ENCODE measurements around the gene TMEM175.
A peak's percentile ranks its signal among the peaks of the same experiment; 100 is the strongest.

TMEM175 gene

GRCh38 chr4:1001561-1002130, 69.4 kb downstream of the TMEM175 start:
- no peak overlapping the region for H3K9ac ChIP-seq
- peaks cover 36% of the 10 kb centered on the region for H3K4me1 ChIP-seq
- peaks cover 80% of the 10 kb centered on the region for H4K20me1 ChIP-seq
- no peak overlapping the region for H3K4me3 ChIP-seq
- peaks cover 99% of the 10 kb centered on the region for H3K27me3 ChIP-seq
- peaks cover 18% of the 10 kb centered on the region; the same call in 1 of the 2 replicates for H3K9me3 ChIP-seq
- no peaks in the 10 kb centered on the region for H3K36me3 ChIP-seq
- H3K27ac ChIP-seq: no peak overlapping the region
- H3K4me2 ChIP-seq: no peak overlapping the region
- no peak for TF ChIP-seq Cebpa-rat (IDR thresholded peaks at IDR 0.05)

DNA sequence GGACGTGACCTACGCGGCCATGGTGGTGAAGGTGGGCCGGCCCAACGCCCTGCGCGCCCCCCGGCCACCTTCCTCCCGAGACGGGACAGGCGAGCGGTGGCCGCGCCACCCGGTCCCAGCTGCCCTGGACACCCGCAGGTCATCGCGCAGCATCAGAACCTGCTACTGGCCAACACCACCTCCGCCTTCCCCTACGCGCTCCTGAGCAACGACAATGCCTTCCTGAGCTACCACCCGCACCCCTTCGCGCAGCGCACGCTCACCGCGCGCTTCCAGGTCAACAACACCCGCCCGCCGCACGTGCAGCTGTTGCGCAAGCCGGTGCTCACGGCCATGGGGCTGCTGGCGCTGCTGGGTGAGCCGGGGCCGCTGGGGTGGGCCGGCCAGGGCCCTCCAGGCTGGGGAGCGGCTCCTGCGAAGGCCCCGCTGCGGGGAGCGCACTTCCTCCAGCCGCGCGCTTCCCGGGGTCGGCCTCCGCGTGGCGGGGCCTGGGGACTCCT, 69.9 kb downstream of the TMEM175 start:
- Histone ChIP-seq H3K27me3 (peaks cover 99% of the 10 kb centered on the region), H3K9me3 (peaks cover 23% of the 10 kb centered on the region; the same call in 1 of the 2 replicates), H3K27ac (no peak overlapping the region), H3K4me1 (peaks cover 36% of the 10 kb centered on the region), H3K4me2 (no peak overlapping the region), H3K36me3 (no peaks in the 10 kb centered on the region), H4K20me1 (peaks cover 76% of the 10 kb centered on the region), H3K9ac (no peak overlapping the region), H3K4me3 (no peak overlapping the region)
- peak; percentile 68 for TF ChIP-seq Cebpa-rat (IDR thresholded peaks at IDR 0.05)

GRCh38 chr4:1002631-1003251, 70.5 kb downstream of the TMEM175 start:
- H3K4me3 ChIP-seq: no peak overlapping the region
- H4K20me1 ChIP-seq: peaks cover 70% of the 10 kb centered on the region
- H3K27ac ChIP-seq: no peak overlapping the region
- H3K9ac ChIP-seq: no peak overlapping the region
- H3K9me3 ChIP-seq: peaks cover 23% of the 10 kb centered on the region; the same call in 1 of the 2 replicates
- H3K4me2 ChIP-seq: no peak overlapping the region
- H3K4me1 ChIP-seq: peaks cover 31% of the 10 kb centered on the region
- TF ChIP-seq Cebpa-rat (IDR thresholded peaks at IDR 0.05): no peak
- H3K36me3 ChIP-seq: no peaks in the 10 kb centered on the region
- peaks cover 99% of the 10 kb centered on the region for H3K27me3 ChIP-seq

DNA sequence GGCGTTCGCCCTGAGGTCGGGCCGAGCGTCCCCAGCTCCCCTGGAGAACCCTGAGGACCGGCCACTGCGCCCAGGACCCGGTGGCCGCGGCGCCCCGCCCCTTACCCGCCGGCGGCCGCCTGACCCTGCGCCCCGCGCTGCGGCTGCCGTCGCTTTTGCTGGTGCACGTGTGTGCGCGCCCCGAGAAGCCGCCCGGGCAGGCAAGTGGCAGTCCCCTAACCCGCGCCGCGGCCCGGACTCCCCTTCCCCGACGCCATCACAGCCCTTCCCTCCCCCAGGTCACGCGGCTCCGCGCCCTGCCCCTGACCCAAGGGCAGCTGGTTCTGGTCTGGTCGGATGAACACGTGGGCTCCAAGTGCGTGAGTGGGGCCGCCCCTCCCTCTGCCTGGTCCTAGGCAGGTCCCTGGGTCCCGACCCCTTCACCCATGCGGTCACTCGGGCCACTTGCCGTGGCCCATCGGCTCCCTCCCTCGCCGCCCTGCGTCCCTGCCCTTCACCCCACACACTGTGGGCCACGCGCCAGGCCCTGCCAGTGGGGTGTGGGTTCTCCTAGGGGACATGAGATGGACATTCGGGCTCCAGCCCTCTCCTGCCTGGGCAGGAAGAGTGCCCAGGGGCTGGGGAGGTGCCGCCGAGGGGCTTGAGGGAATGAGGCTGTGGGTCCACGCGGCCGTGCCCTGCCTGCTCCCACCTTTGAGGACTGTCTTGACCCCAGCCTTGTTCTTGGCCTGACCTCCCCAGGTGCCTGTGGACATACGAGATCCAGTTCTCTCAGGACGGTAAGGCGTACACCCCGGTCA, 71.2 kb downstream of the TMEM175 start:
- TF ChIP-seq Cebpa-rat (IDR thresholded peaks at IDR 0.05): no peak
- no peak overlapping the region for H3K9ac ChIP-seq
- H3K4me3 ChIP-seq: no peak overlapping the region
- H3K27ac ChIP-seq: no peak overlapping the region
- H3K4me2 ChIP-seq: no peak overlapping the region
- peaks cover 27% of the 10 kb centered on the region for H3K4me1 ChIP-seq
- H3K9me3 ChIP-seq: peaks cover 23% of the 10 kb centered on the region; the same call in 1 of the 2 replicates
- H3K27me3 ChIP-seq: peaks cover 99% of the 10 kb centered on the region
- no peaks in the 10 kb centered on the region for H3K36me3 ChIP-seq
- peaks cover 63% of the 10 kb centered on the region for H4K20me1 ChIP-seq

DNA sequence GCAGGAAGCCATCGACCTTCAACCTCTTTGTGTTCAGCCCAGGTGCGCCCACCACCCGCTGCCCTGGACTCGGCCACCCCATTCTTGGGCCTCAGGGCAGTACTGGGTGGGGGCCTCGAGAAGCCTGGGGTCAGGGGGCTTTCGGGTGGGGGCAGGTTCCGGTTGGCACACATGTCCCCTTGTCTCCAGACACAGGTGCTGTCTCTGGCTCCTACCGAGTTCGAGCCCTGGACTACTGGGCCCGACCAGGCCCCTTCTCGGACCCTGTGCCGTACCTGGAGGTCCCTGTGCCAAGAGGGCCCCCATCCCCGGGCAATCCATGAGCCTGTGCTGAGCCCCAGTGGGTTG, 71.8 kb downstream of the TMEM175 start:
- Histone ChIP-seq H3K4me3 (no peak overlapping the region), H3K4me2 (no peak overlapping the region), H3K27me3 (peaks cover 99% of the 10 kb centered on the region), H3K9me3 (peaks cover 23% of the 10 kb centered on the region; the same call in 1 of the 2 replicates), H3K4me1 (peaks cover 32% of the 10 kb centered on the region), H4K20me1 (peaks cover 62% of the 10 kb centered on the region), H3K36me3 (no peaks in the 10 kb centered on the region), H3K9ac (no peak overlapping the region), H3K27ac (no peak overlapping the region)
- TF ChIP-seq Cebpa-rat (IDR thresholded peaks at IDR 0.05): no peak

GRCh38 chr4:1004557-1005485, 72.6 kb downstream of the TMEM175 start:
- no peak overlapping the region for H3K4me3 ChIP-seq
- no peaks in the 10 kb centered on the region for H3K36me3 ChIP-seq
- H3K9me3 ChIP-seq: peaks cover 23% of the 10 kb centered on the region; the same call in 1 of the 2 replicates
- H3K27ac ChIP-seq: no peak overlapping the region
- no peak overlapping the region for H3K9ac ChIP-seq
- peaks cover 27% of the 10 kb centered on the region for H3K4me1 ChIP-seq
- peaks cover 95% of the 10 kb centered on the region for H3K27me3 ChIP-seq
- TF ChIP-seq Cebpa-rat (IDR thresholded peaks at IDR 0.05): no peak
- H4K20me1 ChIP-seq: peaks cover 55% of the 10 kb centered on the region
- no peak overlapping the region; the same call in 1 of the 2 replicates for H3K4me2 ChIP-seq

- H3K27me3 ChIP-seq: peaks cover 89% of the 10 kb centered on the region
- H3K9ac ChIP-seq: no peak overlapping the region
- H4K20me1 ChIP-seq: peaks cover 48% of the 10 kb centered on the region
- peaks cover 31% of the 10 kb centered on the region for H3K4me1 ChIP-seq
- no peak overlapping the region for H3K4me3 ChIP-seq
- no peak overlapping the region for H3K27ac ChIP-seq
- H3K36me3 ChIP-seq: no peaks in the 10 kb centered on the region
- no peak for TF ChIP-seq Cebpa-rat (IDR thresholded peaks at IDR 0.05)
- no peak overlapping the region for H3K4me2 ChIP-seq
- peaks cover 20% of the 10 kb centered on the region; the same call in 1 of the 2 replicates for H3K9me3 ChIP-seq
Measured at GRCh38 chr4:1006856-1007255, 74.6 kb downstream of the TMEM175 start.
